HL-60/S4 treated with retinoic acid at 250 ng/mL for 4 days and 3 days (cell line): Measurements from ENCODE around the gene LPP.

Source experiments
- in situ Hi-C: fragments of 300-500 bp; cut with MboI; formaldehyde crosslinking; loops from 2 replicates; pipeline ENCODE4 v1.7.0; 2022; ENCODE audit warnings: low sequenced_read_pairs

LPP gene

GRCh38 chr3:188925376-188925775 lies 771.4 kb downstream of the LPP start:
- in situ Hi-C loops, result no loop called here

GRCh38 chr3:188926111-188926510 lies 772.2 kb downstream of the LPP start:
- in situ Hi-C loops, result no loop called here

- in situ Hi-C loops, result no loop called here
Measured at GRCh38 chr3:188926741-188927511, 773.0 kb downstream of the LPP start.

- in situ Hi-C loops, result no loop called here
Measured at GRCh38 chr3:188927971-188928370, 774.0 kb downstream of the LPP start.

GRCh38 chr3:188929137-188929536 lies 775.2 kb downstream of the LPP start:
- in situ Hi-C loops, result no loop called here

- in situ Hi-C loops, result no loop called here
Measured at GRCh38 chr3:188931036-188931435, 777.1 kb downstream of the LPP start.

GRCh38 chr3:188931531-188931930 lies 777.6 kb downstream of the LPP start:
- in situ Hi-C loops, result no loop called here

GRCh38 chr3:188934989-188935388 lies 781.0 kb downstream of the LPP start:
- in situ Hi-C loops, result no loop called here

GRCh38 chr3:188936597-188937107 lies 782.7 kb downstream of the LPP start:
- in situ Hi-C loops, result no loop called here

GRCh38 chr3:188937389-188937788 lies 783.4 kb downstream of the LPP start:
- in situ Hi-C loops, result no loop called here

- in situ Hi-C loops, result no loop called here
Measured at GRCh38 chr3:188938999-188939398, 785.0 kb downstream of the LPP start.

GRCh38 chr3:188939814-188940572 lies 786.0 kb downstream of the LPP start:
- in situ Hi-C loops, result no loop called here
